ENCODE results near the gene MEX3A.
A peak's percentile ranks its signal among the peaks of the same experiment; 100 is the strongest.
"Not testable (repeated sequence)": the region's sequence is repeated elsewhere in the genome, so short reads cannot be mapped to it uniquely, and the experiment has no call there.

MEX3A gene

GRCh38 chr1:156118177-156118868 is 36.1 kb upstream of the MEX3A start:
- no peak for DNase-seq (ENCODE audit: low read depth)

GRCh38 chr1:156117414-156118176 is 35.3 kb upstream of the MEX3A start:
- no peak for DNase-seq (ENCODE audit: low read depth)

- not testable (repeated sequence) for DNase-seq (ENCODE audit: low read depth)
Observed at GRCh38 chr1:156116731-156117130, 34.5 kb upstream of the MEX3A start.

- no peak for DNase-seq (ENCODE audit: low read depth)
Observed at GRCh38 chr1:156115514-156116374, 33.5 kb upstream of the MEX3A start.

GRCh38 chr1:156114919-156115513 is 32.8 kb upstream of the MEX3A start:
- no peak for DNase-seq (ENCODE audit: low read depth)

GRCh38 chr1:156114101-156114918 is 32.0 kb upstream of the MEX3A start, which contains the start of gene LMNA:
LMNA (plus strand) TSS chr1:156114711; CDS start chr1:156114919, 208 bp downstream.
- peak; percentile 70 for DNase-seq (ENCODE audit: low read depth)

- no peak for DNase-seq (ENCODE audit: low read depth)
Observed at GRCh38 chr1:156113282-156113950, 31.2 kb upstream of the MEX3A start.

GRCh38 chr1:156112276-156113137 is 30.2 kb upstream of the MEX3A start:
- no peak for DNase-seq (ENCODE audit: low read depth)

- no peak for DNase-seq (ENCODE audit: low read depth)
Observed at GRCh38 chr1:156111355-156111962, 29.2 kb upstream of the MEX3A start.

- no peak for DNase-seq (ENCODE audit: low read depth)
Observed at GRCh38 chr1:156110252-156110651, 28.0 kb upstream of the MEX3A start.

GRCh38 chr1:156108664-156109241 is 26.5 kb upstream of the MEX3A start:
- DNase-seq (ENCODE audit: low read depth) = no peak

GRCh38 chr1:156108057-156108456 is 25.8 kb upstream of the MEX3A start:
- no peak for DNase-seq (ENCODE audit: low read depth)

- DNase-seq (ENCODE audit: low read depth) = no peak
Observed at GRCh38 chr1:156106624-156107488, 24.6 kb upstream of the MEX3A start.

- DNase-seq (ENCODE audit: low read depth) = no peak
Observed at GRCh38 chr1:156104861-156105832, 22.9 kb upstream of the MEX3A start.

GRCh38 chr1:156104065-156104810 is 22.0 kb upstream of the MEX3A start:
- no peak for DNase-seq (ENCODE audit: low read depth)

GRCh38 chr1:156103521-156103947 is 21.3 kb upstream of the MEX3A start:
- no peak for DNase-seq (ENCODE audit: low read depth)
